Measurements from ENCODE around the gene YIPF1. TPM values are rescaled to one million over a fixed set of nuclear protein-coding genes. Genes with fewer than 3 reads are reported as not detected.
"Not testable (repeated sequence)": the region's sequence is repeated elsewhere in the genome, so short reads cannot be mapped to it uniquely, and the experiment has no call there.

The YIPF1 gene
- total RNA-seq, 3 donors from 2014 or later (not counting 1 experiment from before 2014, with no cell fraction given): 13.2 to 20.8 (median 18.0) TPM

GRCh38 chr1:53891018-53891417 is 1.4 kb upstream of the YIPF1 start:
- H3K27me3 ChIP-seq (ENCODE audit: control insufficient read depth, insufficient read depth, low read length): no peaks in the 10 kb centered on the region
- Mint-ChIP-seq H3K4me3 (peak overlapping the region; percentile 97), H3K4me1 (peaks cover 30 to 36% of the 10 kb centered on the region in 2 donors), H3K36me3 (no peaks in the 10 kb centered on the region), H3K27ac (peak overlapping the region; percentile 92 to 95), H3K9me3 (no peaks in the 10 kb centered on the region), H3K27me3 (ENCODE audit: low read depth in 2 of 2) (peaks cover 0 to 8% of the 10 kb centered on the region in 2 donors)
- WGBS (ENCODE audit: insufficient coverage): 95% methylated on average over 2 of the region's 2 CpGs
- TF ChIP-seq CTCF (IDR thresholded peaks at IDR 0.05): no peak
- peaks cover 13% of the 10 kb centered on the region for H3K4me1 ChIP-seq (ENCODE audit: control insufficient read depth, insufficient read depth, low read length)
- peaks cover 2% of the 10 kb centered on the region for H3K36me3 ChIP-seq (ENCODE audit: control insufficient read depth, insufficient read depth, low read length)
- no peak overlapping the region for H3K27ac ChIP-seq (ENCODE audit: low read length)
- intact Hi-C loops (cut with micrococcal nuclease): no loop called here
- no peaks in the 10 kb centered on the region for H3K9me3 ChIP-seq (ENCODE audit: control insufficient read depth, insufficient read depth, low read length)
- no peak for ATAC-seq
- DNase-seq: no peak
- H3K4me3 ChIP-seq (ENCODE audit: low read length): no peak overlapping the region

- Mint-ChIP-seq H3K27ac (peak overlapping the region; percentile 92 to 95), H3K4me3 (peak overlapping the region; percentile 97), H3K4me1 (peaks cover 30 to 36% of the 10 kb centered on the region in 2 donors), H3K9me3 (no peaks in the 10 kb centered on the region), H3K36me3 (no peaks in the 10 kb centered on the region), H3K27me3 (ENCODE audit: low read depth in 2 of 2) (peaks cover 0 to 5% of the 10 kb centered on the region in 2 donors)
- Histone ChIP-seq H3K27ac (ENCODE audit: low read length) (no peak overlapping the region), H3K4me3 (ENCODE audit: low read length) (peak overlapping the region; percentile 95), H3K4me1 (ENCODE audit: control insufficient read depth, insufficient read depth, low read length) (peaks cover 13% of the 10 kb centered on the region), H3K9me3 (ENCODE audit: control insufficient read depth, insufficient read depth, low read length) (no peaks in the 10 kb centered on the region), H3K36me3 (ENCODE audit: control insufficient read depth, insufficient read depth, low read length) (peaks cover 2% of the 10 kb centered on the region), H3K27me3 (ENCODE audit: control insufficient read depth, insufficient read depth, low read length) (no peaks in the 10 kb centered on the region)
- intact Hi-C loops (cut with micrococcal nuclease): no loop called here
- DNase-seq (peak in 1 of 2 donors; percentile 10), ATAC-seq (no peak)
- WGBS (ENCODE audit: insufficient coverage): 87% methylated on average over 7 of the region's 7 CpGs
- no peak for TF ChIP-seq CTCF (IDR thresholded peaks at IDR 0.05)
Observed at GRCh38 chr1:53890522-53890941, 935 bp upstream of the YIPF1 start.

GRCh38 chr1:53888681-53889080 is 916 bp downstream of the YIPF1 start:
- ATAC-seq: no peak
- H3K36me3 Mint-ChIP-seq: peaks cover 6% of the 10 kb centered on the region
- Histone ChIP-seq H3K36me3 (ENCODE audit: control insufficient read depth, insufficient read depth, low read length) (peaks cover 2% of the 10 kb centered on the region), H3K9me3 (ENCODE audit: control insufficient read depth, insufficient read depth, low read length) (no peaks in the 10 kb centered on the region), H3K27me3 (ENCODE audit: control insufficient read depth, insufficient read depth, low read length) (no peaks in the 10 kb centered on the region), H3K4me1 (ENCODE audit: control insufficient read depth, insufficient read depth, low read length) (peaks cover 13% of the 10 kb centered on the region), H3K27ac (ENCODE audit: low read length) (no peak overlapping the region), H3K4me3 (ENCODE audit: low read length) (no peak overlapping the region)
- WGBS (ENCODE audit: insufficient coverage): 66% methylated on average over 2 of the region's 2 CpGs
- intact Hi-C loops (cut with micrococcal nuclease): loop anchor here (1.0 kb wide), 1 partner anchor 58 kb away; the partner anchor contains the start of gene LRRC42
- H3K27ac Mint-ChIP-seq: peak overlapping the region; percentile 92 to 95
- peaks cover 38 to 43% of the 10 kb centered on the region in 2 donors for H3K4me1 Mint-ChIP-seq
- no peak for TF ChIP-seq CTCF (IDR thresholded peaks at IDR 0.05)
- H3K4me3 Mint-ChIP-seq: peak overlapping the region; percentile 97
- H3K9me3 Mint-ChIP-seq: no peaks in the 10 kb centered on the region
- no peak for DNase-seq
- peaks cover 0 to 3% of the 10 kb centered on the region in 2 donors for H3K27me3 Mint-ChIP-seq (ENCODE audit: low read depth in 2 of 2)

- DNase-seq; H3K9me3 Mint-ChIP-seq; H3K27ac ChIP-seq (ENCODE audit: low read length); ATAC-seq; H3K4me1 ChIP-seq (ENCODE audit: control insufficient read depth, insufficient read depth, low read length); H3K4me3 Mint-ChIP-seq; intact Hi-C loops (cut with micrococcal nuclease); H3K9me3 ChIP-seq (ENCODE audit: control insufficient read depth, insufficient read depth, low read length); H3K4me3 ChIP-seq (ENCODE audit: low read length); H3K27me3 Mint-ChIP-seq (ENCODE audit: low read depth in 2 of 2); H3K27ac Mint-ChIP-seq; H3K27me3 ChIP-seq (ENCODE audit: control insufficient read depth, insufficient read depth, low read length): not testable (repeated sequence)
- Mint-ChIP-seq H3K4me1 (peaks cover 16 to 25% of the 10 kb centered on the region in 2 donors), H3K36me3 (peaks cover 12% of the 10 kb centered on the region)
- over 99% methylated on average over 6 of the region's 6 CpGs for WGBS (ENCODE audit: insufficient coverage)
- peaks cover 14% of the 10 kb centered on the region for H3K36me3 ChIP-seq (ENCODE audit: control insufficient read depth, insufficient read depth, low read length)
Observed at GRCh38 chr1:53883600-53883999, 6.0 kb downstream of the YIPF1 start.

- ATAC-seq; H3K4me3 Mint-ChIP-seq; intact Hi-C loops (cut with micrococcal nuclease); H3K4me3 ChIP-seq (ENCODE audit: low read length); H3K4me1 ChIP-seq (ENCODE audit: control insufficient read depth, insufficient read depth, low read length); H3K27ac ChIP-seq (ENCODE audit: low read length); H3K27me3 ChIP-seq (ENCODE audit: control insufficient read depth, insufficient read depth, low read length); H3K27me3 Mint-ChIP-seq (ENCODE audit: low read depth in 2 of 2); DNase-seq; H3K27ac Mint-ChIP-seq; H3K9me3 ChIP-seq (ENCODE audit: control insufficient read depth, insufficient read depth, low read length); H3K9me3 Mint-ChIP-seq: not testable (repeated sequence)
- WGBS (ENCODE audit: insufficient coverage): no CpG with 5 or more reads among the region's 2 CpGs
- Mint-ChIP-seq H3K4me1 (peaks cover 8 to 21% of the 10 kb centered on the region in 2 donors), H3K36me3 (peaks cover 12% of the 10 kb centered on the region)
- H3K36me3 ChIP-seq (ENCODE audit: control insufficient read depth, insufficient read depth, low read length): peaks cover 27% of the 10 kb centered on the region
Observed at GRCh38 chr1:53881853-53882252, 7.7 kb downstream of the YIPF1 start.
